Stomach (tissue), 4 donors: ENCODE measurements around the gene TIMM23.
"Not testable (repeated sequence)": the region's sequence is repeated elsewhere in the genome, so short reads cannot be mapped to it uniquely, and the experiment has no call there.

Experiments used
- CTCF ChIP-seq, 7 experiments: fragments of 450-650 bp in 4 of 7; fragments of 200-600 bp in 3 of 7; sonication (generic) in 3 of 7; IDR thresholded peaks; one replicate each; pipeline ENCODE4 v1.5.1; 2016 to 2019; ENCODE audit warnings: antibody characterized with exemption in 7 of 7, control low read depth in 2 of 7, mild to moderate bottlenecking in 1 of 7
- EP300 ChIP-seq: sonication (generic); formaldehyde crosslinking; IDR thresholded peaks from one replicate; pipeline ENCODE4 v1.6.1; 2017; ENCODE audit warnings: antibody characterized with exemption
- POLR2A ChIP-seq, 4 donors: fragments of 450-650 bp; IDR thresholded peaks; one replicate each; pipeline ENCODE4 v1.6.1; 2016; ENCODE audit warnings: antibody characterized with exemption in 4 of 4, control low read depth in 2 of 4, mild to moderate bottlenecking in 1 of 4, moderate library complexity in 1 of 4
- POLR2AphosphoS5 ChIP-seq, 3 donors: sonication (generic); formaldehyde crosslinking; IDR thresholded peaks; one replicate each; pipeline ENCODE4 v1.6.1; 2016; ENCODE audit warnings: antibody characterized with exemption in 3 of 3

GRCh38 chr10:45972106-45972812 lies at the start of gene TIMM23:
- TF ChIP-seq POLR2A (IDR thresholded peaks at IDR 0.05): peak in 1 of 4 donors; percentile 12
- TF ChIP-seq CTCF (IDR thresholded peaks at IDR 0.05): peak in 1 of 7 experiments; percentile 14
- TF ChIP-seq EP300: not testable (repeated sequence)
- TF ChIP-seq POLR2AphosphoS5 (IDR thresholded peaks at IDR 0.05): peak; percentile 68 to 90 (median 81)
